Measurements from ENCODE around the gene ABHD10. TPM values are rescaled to one million over a fixed set of nuclear protein-coding genes. Genes with fewer than 3 reads are reported as not detected.

Gene ABHD10
- total and polyA plus RNA-seq, 2 experiments from 2014 or later, result 25.6 to 36.2 TPM

DNA sequence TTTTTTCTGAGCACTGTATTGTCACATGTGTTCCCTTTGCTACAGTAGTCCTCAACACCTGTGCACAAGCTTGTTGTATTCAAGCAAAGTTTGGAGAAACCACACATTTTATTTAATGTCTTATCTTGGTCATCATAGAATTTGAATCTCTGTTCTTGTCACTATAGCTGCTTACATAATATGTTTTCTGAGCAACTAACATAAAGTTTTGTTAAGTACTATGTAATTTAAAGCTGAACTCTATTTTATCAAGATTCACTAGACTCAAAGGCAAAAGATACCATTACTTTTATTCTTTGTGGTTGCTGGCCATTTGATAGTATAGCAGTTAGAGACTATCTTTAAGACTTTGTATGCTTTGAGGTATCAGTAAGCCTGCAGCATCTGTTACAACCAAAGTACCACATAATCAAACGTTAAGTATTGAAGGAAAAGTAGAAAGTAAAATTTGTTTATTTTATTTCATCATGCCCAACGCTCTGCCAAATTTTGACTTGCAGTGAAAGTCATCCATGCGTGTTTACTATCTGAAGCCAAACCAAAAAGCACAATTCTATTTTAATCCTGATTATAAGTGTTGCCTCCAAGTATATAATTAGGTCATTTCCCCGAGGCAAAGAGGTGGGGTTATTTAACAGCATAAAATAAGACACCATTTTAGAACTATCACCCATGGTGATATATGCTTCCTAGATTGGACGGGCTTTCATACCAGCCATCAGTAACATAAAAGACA is 10.3 kb upstream of the ABHD10 start:
- TF ChIP-seq EZH2 (IDR thresholded peaks at IDR 0.05; ENCODE audit: borderline replicate concordance) (no peak), EZH2phosphoT487 (IDR thresholded peaks at IDR 0.05; ENCODE audit: low read depth, severe bottlenecking, unreplicated experiment) (no peak)
- Histone ChIP-seq H3K9me2 (replicated peaks; ENCODE audit: insufficient read depth) (no peaks in the 10 kb centered on the region), H3K9me3 (ENCODE audit: low read depth) (no peaks in the 10 kb centered on the region), H3K79me2 (no peaks in the 10 kb centered on the region), H3K27me3 (no peaks in the 10 kb centered on the region), H3K36me3 (replicated peaks; ENCODE audit: insufficient read depth, low read depth) (no peaks in the 10 kb centered on the region), H2AFZ (no peak overlapping the region), H3K27ac (no peak overlapping the region), H3K4me3 (no peak overlapping the region), H3K4me2 (no peak overlapping the region), H3K4me1 (ENCODE audit: insufficient read depth) (no peaks in the 10 kb centered on the region), H4K20me1 (ENCODE audit: insufficient read depth, poor library complexity, severe bottlenecking) (no peaks in the 10 kb centered on the region)
- no peak for DNase-seq (ENCODE audit: low spot score)
- WGBS (ENCODE audit: low lambda C conversion rate, missing lambda C conversion rate), result 76% methylated on average over 5 of the region's 5 CpGs

DNA sequence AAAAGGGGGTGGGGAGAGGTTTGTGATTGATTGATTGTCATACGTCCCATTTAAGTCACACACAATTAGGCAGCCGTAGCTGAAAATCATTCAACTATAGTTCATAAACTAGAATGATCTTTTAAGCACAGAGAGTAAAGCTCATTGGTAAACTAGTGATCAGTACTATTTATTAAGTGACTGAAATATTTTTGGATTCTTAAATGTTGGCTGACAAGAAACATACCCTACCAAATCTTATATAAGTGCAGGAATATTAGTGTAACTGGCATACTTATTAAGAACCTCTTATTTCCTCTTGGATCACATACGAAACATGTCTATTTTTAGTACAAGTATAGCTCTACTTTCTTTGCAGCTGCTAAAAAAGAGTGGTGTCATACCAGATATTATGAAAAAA is 8.4 kb upstream of the ABHD10 start:
- H3K27me3 ChIP-seq, result no peaks in the 10 kb centered on the region
- no peaks in the 10 kb centered on the region for H3K4me1 ChIP-seq (ENCODE audit: insufficient read depth)
- H3K4me3 ChIP-seq, result no peak overlapping the region
- no peaks in the 10 kb centered on the region for H3K9me2 ChIP-seq (replicated peaks; ENCODE audit: insufficient read depth)
- WGBS (ENCODE audit: low lambda C conversion rate, missing lambda C conversion rate), result 95% methylated on average over 3 of the region's 3 CpGs
- no peaks in the 10 kb centered on the region for H4K20me1 ChIP-seq (ENCODE audit: insufficient read depth, poor library complexity, severe bottlenecking)
- H2AFZ ChIP-seq, result no peak overlapping the region
- no peak overlapping the region for H3K4me2 ChIP-seq
- H3K27ac ChIP-seq, result no peak overlapping the region
- H3K79me2 ChIP-seq, result no peaks in the 10 kb centered on the region
- no peaks in the 10 kb centered on the region for H3K9me3 ChIP-seq (ENCODE audit: low read depth)
- no peaks in the 10 kb centered on the region for H3K36me3 ChIP-seq (replicated peaks; ENCODE audit: insufficient read depth, low read depth)
- DNase-seq (ENCODE audit: low spot score), result no peak
- TF ChIP-seq EZH2 (IDR thresholded peaks at IDR 0.05; ENCODE audit: borderline replicate concordance) (no peak), CTCF (IDR thresholded peaks at IDR 0.05; ENCODE audit: poor library complexity) (no peak), EZH2phosphoT487 (IDR thresholded peaks at IDR 0.05; ENCODE audit: low read depth, severe bottlenecking, unreplicated experiment) (no peak)

DNA sequence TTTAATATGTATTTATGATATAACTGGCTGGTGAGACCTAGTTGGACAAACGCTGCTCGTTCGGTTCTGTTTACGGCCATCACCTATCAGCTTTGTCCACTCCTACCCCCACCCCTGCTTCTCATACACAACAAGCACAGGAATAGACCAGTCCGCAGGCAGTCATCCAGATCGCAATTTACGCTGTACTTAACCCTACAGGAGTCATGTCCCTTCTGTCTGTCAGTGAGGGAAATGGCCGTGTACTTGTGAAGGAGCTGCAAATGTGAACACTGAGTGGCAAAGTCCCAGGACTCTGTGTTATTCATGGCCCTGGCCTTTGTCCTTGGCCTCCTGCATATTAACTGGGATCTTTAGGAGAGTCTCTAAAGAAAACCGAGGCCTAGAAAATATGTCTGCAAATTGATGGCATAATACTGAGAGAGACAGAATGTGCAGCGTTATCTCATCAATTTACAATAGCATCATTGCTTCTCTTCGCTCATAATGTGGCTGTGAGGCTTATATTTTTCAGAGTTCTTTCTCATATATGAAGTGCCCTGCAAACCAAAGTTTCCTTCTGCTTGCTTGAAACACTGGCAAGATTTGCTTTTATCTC is 7.2 kb upstream of the ABHD10 start:
- Histone ChIP-seq H3K9me2 (replicated peaks; ENCODE audit: insufficient read depth) (no peaks in the 10 kb centered on the region), H3K27ac (no peak overlapping the region), H3K4me1 (ENCODE audit: insufficient read depth) (no peaks in the 10 kb centered on the region), H3K79me2 (no peaks in the 10 kb centered on the region), H2AFZ (no peak overlapping the region), H3K36me3 (replicated peaks; ENCODE audit: insufficient read depth, low read depth) (no peaks in the 10 kb centered on the region), H3K4me3 (no peak overlapping the region), H3K27me3 (no peaks in the 10 kb centered on the region), H3K4me2 (no peak overlapping the region), H3K9me3 (ENCODE audit: low read depth) (no peaks in the 10 kb centered on the region), H4K20me1 (ENCODE audit: insufficient read depth, poor library complexity, severe bottlenecking) (no peaks in the 10 kb centered on the region)
- 89% methylated on average over 11 of the region's 11 CpGs for WGBS (ENCODE audit: low lambda C conversion rate, missing lambda C conversion rate)
- no peak for DNase-seq (ENCODE audit: low spot score)
- TF ChIP-seq EZH2 (IDR thresholded peaks at IDR 0.05; ENCODE audit: borderline replicate concordance) (no peak), EZH2phosphoT487 (IDR thresholded peaks at IDR 0.05; ENCODE audit: low read depth, severe bottlenecking, unreplicated experiment) (no peak), CTCF (IDR thresholded peaks at IDR 0.05; ENCODE audit: poor library complexity) (no peak)

- no peaks in the 10 kb centered on the region for H4K20me1 ChIP-seq (ENCODE audit: insufficient read depth, poor library complexity, severe bottlenecking)
- no peaks in the 10 kb centered on the region for H3K9me3 ChIP-seq (ENCODE audit: low read depth)
- no peaks in the 10 kb centered on the region for H3K4me1 ChIP-seq (ENCODE audit: insufficient read depth)
- no peaks in the 10 kb centered on the region for H3K27me3 ChIP-seq
- no peak for DNase-seq (ENCODE audit: low spot score)
- H3K4me2 ChIP-seq, result no peak overlapping the region
- H3K79me2 ChIP-seq, result no peaks in the 10 kb centered on the region
- H3K27ac ChIP-seq, result no peak overlapping the region
- no peak overlapping the region for H2AFZ ChIP-seq
- H3K4me3 ChIP-seq, result no peak overlapping the region
- H3K9me2 ChIP-seq (replicated peaks; ENCODE audit: insufficient read depth), result no peaks in the 10 kb centered on the region
- no peak for TF ChIP-seq EZH2phosphoT487 (IDR thresholded peaks at IDR 0.05; ENCODE audit: low read depth, severe bottlenecking, unreplicated experiment)
- TF ChIP-seq EZH2 (IDR thresholded peaks at IDR 0.05; ENCODE audit: borderline replicate concordance), result no peak
- no peak for TF ChIP-seq CTCF (IDR thresholded peaks at IDR 0.05; ENCODE audit: poor library complexity)
- H3K36me3 ChIP-seq (replicated peaks; ENCODE audit: insufficient read depth, low read depth), result no peaks in the 10 kb centered on the region
- WGBS (ENCODE audit: low lambda C conversion rate, missing lambda C conversion rate), result 73% methylated on average over 3 of the region's 3 CpGs
Observed at GRCh38 chr3:111972891-111973290, 5.9 kb upstream of the ABHD10 start.

Measured in hepatocyte (in vitro differentiated cells).